Germinal center (tissue), 1 donor: Measurements from ENCODE around the gene LCP2.
"Not testable (repeated sequence)": the region's sequence is repeated elsewhere in the genome, so short reads cannot be mapped to it uniquely, and the experiment has no call there.

Experiments used
- DNase-seq: peaks from one replicate; pipeline ENCODE4 v3.0.0; 2012; ENCODE audit warnings: mixed read lengths, low spot score

The LCP2 gene

GRCh38 chr5:170273968-170274710 lies 23.4 kb downstream of the LCP2 start:
- peak; percentile 30 for DNase-seq

- DNase-seq = no peak
Observed at GRCh38 chr5:170270293-170271069, 27.1 kb downstream of the LCP2 start.

DNA sequence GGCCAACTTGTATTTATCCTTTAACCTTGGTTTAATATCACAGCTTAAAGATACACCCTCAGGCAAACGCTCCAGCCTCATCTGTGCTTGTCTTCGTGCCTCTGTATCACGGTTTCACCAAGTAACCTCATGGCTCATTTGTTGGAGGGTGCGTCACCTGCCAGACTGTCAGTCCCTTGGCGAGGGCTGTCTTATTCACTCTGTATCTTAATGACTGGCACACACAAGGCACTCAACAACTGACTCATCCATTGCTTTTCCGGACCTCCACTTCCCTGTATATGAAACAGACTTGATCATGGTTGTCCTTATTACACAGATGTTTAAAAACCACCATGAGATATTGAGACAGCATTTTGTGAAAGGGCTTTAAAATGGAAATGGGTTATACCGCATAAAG lies 28.0 kb downstream of the LCP2 start:
- DNase-seq = no peak

GRCh38 chr5:170268884-170269283 lies 28.7 kb downstream of the LCP2 start:
- DNase-seq = peak; percentile 11

DNA sequence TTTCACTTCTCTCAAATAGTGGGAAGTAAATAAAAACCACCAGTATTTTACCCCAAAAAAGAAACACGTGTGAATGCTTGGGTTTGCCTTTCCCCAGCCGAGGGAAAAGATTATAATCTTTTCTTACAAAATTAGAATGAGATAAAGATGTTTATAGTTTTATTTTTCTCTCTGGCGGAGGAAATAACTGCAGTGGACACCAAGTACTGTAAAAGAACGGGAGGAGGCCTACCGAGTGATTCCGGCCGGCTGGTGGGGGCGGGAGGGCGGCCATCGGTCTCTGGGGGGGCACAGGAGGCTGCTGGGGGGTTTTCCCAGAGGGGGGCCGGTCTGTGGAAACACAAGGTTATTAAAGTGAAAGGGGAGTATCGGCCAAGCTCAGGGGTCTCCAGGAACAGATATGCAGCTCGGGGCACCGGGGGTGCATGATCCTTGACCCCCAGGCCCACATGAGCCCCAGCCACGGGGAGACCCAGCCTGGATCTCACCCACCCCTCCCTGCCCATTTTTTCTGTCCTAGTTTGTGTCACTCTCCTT lies 29.4 kb downstream of the LCP2 start:
- DNase-seq = no peak

GRCh38 chr5:170267431-170268152 lies 30.0 kb downstream of the LCP2 start:
- peak; percentile 85 for DNase-seq

- DNase-seq = no peak
Observed at GRCh38 chr5:170266570-170267381, 30.8 kb downstream of the LCP2 start.

DNA sequence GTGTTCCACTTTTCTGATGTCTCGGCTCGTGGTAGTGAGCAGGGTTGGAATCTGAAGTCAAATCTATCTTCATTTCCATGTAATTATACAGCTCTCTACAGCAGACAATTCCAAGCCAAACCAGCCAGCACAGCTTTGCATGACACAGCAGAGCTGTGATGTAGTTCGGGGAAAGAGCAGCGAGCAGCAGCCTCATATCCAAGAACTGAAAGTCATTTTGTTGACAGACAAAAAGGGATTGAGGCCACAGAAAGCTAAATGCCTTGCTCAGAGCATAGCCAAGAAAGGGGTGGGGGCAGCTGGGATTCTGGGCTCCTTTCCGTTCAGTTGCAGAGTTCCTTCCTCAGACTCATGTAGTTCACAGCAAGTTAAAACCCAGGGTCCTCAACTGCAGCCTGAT lies 32.1 kb downstream of the LCP2 start:
- no peak for DNase-seq

GRCh38 chr5:170263906-170264305 lies 33.7 kb downstream of the LCP2 start:
- DNase-seq = no peak

DNA sequence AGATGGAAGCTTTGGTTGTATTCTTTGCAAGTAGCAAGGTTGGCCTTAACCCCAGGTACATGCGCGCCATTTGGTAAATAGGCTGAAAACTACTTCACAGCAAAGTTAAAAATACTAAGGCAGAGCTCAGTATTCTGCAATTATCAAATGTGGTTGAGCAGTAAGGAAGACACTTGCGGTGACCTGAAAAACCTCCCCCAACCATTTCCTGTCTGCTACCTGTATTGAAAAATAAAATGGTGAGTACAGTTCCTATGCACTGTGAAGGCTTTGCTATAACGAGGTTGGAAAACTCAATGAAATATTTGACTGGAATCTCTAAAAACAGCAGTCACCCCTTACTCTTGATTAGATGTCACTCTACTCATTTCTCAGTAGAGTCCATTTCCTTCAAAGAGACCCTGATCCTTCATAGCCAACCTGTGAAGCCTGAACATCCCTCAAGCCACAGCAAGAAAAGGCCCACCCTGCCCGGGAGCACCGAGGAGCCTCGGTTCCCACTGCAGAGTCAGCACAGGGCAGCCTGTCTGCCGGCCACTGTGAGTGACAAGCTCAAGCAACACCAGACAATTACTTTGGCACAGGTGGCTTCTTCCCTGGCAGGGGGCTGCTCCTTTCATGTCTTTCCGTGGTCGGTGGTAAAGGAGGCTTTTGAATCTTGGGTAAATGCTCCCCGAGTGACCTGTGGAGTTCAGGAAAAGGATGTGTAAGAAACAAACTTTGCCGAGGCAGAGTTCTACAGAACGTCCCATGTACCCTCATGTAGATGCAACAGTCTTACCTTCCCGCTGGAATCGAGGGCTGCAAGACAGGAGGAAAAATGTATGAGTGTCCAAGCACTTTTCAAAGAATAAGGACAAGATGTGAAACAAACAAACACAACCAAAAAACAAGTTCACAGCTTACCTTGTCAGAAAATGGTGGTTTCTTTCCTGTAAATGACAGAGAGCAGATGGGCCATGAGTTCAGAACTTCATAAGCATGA lies 35.2 kb downstream of the LCP2 start:
- no peak for DNase-seq

DNA sequence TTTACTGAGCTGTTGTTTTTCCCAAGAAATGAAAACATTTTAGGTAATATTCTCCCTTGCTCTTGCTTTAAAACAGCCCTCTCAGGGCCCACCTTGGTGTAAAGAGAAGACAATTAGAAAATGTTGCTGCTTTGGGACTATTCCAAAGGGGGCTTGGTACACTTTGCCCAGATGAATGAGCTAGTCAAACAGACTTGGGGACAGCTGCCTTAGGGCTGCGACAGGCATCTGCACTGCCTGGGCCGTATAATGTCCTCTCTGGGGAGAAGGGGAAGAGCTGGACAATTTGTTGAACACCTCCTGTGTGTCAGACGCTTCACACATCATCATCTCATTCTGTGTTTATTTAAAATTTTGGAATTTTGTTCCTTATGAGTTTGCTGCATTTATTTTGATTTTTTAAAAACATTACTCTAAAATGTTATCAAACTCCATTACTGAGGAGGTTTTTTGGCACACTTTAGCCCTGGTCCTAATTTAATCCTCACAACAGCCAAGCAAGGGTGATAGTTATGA lies 36.0 kb downstream of the LCP2 start:
- no peak for DNase-seq

DNA sequence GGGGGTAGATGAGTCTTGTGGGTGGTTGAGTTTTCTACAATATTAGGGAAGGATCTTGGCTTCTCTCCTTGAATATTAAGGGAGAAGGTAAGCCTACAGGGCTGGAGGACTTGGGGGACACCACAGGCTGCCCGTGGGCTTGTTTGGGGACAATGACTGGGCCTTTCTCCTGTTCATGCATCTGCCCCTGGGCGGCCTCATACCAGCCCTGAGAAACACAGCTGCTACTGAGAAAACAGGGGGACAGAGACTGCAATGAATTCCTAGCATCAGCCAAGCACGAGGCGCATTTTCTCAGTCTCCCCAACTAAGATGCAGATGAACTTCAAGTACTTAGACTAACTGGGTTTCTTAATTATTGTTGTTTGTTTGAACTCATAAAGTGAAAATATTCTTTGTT lies 40.2 kb downstream of the LCP2 start:
- no peak for DNase-seq

DNA sequence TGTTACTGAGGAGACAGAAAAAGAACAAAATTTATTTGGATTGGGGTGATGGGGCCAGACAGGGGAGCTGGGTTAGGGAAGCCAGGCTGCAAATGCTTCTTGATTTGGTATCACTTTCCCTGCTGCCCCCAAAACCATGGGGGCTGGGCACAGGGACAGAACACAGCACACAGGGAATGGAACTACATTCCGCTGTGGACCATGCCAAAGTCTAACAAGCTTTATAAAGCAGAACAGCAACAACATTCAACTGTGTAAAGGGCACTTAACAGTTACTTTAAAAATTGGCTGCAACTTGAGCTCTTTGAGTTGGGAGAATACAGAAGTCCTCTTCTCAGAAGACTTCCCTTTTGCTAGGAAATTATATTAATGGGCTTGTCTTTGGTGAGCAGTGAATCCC lies 41.0 kb downstream of the LCP2 start:
- DNase-seq = no peak

GRCh38 chr5:170254056-170254455 lies 43.5 kb downstream of the LCP2 start:
- peak; percentile 54 for DNase-seq

- DNase-seq = no peak
Observed at GRCh38 chr5:170252720-170253350, 44.7 kb downstream of the LCP2 start.

GRCh38 chr5:170252109-170252508 lies 45.5 kb downstream of the LCP2 start:
- no peak for DNase-seq

GRCh38 chr5:170251462-170251861 lies 46.1 kb downstream of the LCP2 start:
- no peak for DNase-seq

DNA sequence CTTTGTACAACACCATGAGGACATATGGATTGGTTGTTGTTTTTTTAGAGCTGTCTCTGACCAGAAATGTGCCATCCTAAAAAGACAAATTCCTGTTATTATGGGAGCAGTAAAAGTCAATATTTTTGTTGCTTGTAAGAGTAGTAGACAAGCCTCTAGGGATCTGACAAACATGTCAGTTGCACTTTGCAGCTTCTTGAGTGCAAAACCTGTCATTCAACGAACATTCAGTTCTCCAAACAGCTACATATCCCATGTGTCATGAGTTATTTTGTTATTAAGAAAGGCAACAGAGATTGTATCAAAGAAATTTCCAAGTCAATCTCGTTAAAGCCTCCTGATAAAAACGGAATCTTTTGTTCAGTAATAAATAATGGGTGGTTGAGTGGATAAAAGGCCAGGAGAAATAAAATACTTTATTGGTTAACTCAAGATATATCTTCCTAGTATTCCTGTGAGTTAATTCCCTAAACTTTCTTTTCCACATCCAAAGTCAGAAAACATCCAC lies 46.7 kb downstream of the LCP2 start:
- no peak for DNase-seq

- DNase-seq = no peak
Observed at GRCh38 chr5:170249355-170249754, 48.2 kb downstream of the LCP2 start.

DNA sequence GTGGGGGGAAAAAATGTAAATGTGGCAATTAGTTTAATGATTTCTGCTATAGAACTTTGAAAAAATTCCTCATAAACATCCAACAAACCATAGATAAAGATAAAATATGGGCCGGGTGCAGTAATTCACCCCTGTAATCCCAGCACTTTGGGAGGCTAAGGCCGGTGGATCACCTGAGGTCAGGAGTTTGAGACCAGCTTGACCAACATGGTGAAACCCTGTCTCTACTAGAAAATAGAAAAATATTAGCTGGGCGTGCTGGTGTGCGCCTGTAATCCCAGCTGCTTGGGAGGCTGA lies 48.7 kb downstream of the LCP2 start:
- DNase-seq = not testable (repeated sequence)
